HG03045 (cell line): ENCODE data around the gene TMEM37.

Experiments used
- ATAC-seq: cut with Tn5 transposase; IDR thresholded peaks from one replicate; pipeline ENCODE4 v1.9.1; 2021; ENCODE audit warnings: mild to moderate bottlenecking, moderate library complexity; ENCODE audit not compliant: unreplicated experiment

The TMEM37 gene

GRCh38 chr2:119449521-119449920, 17.9 kb downstream of the TMEM37 start:
- ATAC-seq, result no peak

- no peak for ATAC-seq
Observed at GRCh38 chr2:119451336-119452050, 19.8 kb downstream of the TMEM37 start.

GRCh38 chr2:119453972-119454593, 22.4 kb downstream of the TMEM37 start:
- no peak for ATAC-seq

- ATAC-seq, result no peak
Observed at GRCh38 chr2:119455066-119455718, 23.5 kb downstream of the TMEM37 start.

GRCh38 chr2:119460076-119460475, 28.4 kb downstream of the TMEM37 start:
- no peak for ATAC-seq

- no peak for ATAC-seq
Observed at GRCh38 chr2:119461811-119462210, 30.2 kb downstream of the TMEM37 start.

- no peak for ATAC-seq
Observed at GRCh38 chr2:119462574-119462973, 30.9 kb downstream of the TMEM37 start.

GRCh38 chr2:119463136-119463535, 31.5 kb downstream of the TMEM37 start:
- ATAC-seq, result no peak

GRCh38 chr2:119463990-119464389, 32.3 kb downstream of the TMEM37 start:
- ATAC-seq, result no peak

GRCh38 chr2:119464981-119465380, 33.3 kb downstream of the TMEM37 start:
- ATAC-seq, result no peak

GRCh38 chr2:119465687-119466086, 34.0 kb downstream of the TMEM37 start:
- ATAC-seq, result no peak

- no peak for ATAC-seq
Observed at GRCh38 chr2:119466373-119466772, 34.7 kb downstream of the TMEM37 start.

- no peak for ATAC-seq
Observed at GRCh38 chr2:119468154-119468955, 36.7 kb downstream of the TMEM37 start.

- ATAC-seq, result no peak
Observed at GRCh38 chr2:119469131-119469530, 37.5 kb downstream of the TMEM37 start.

- ATAC-seq, result no peak
Observed at GRCh38 chr2:119469661-119470297, 38.1 kb downstream of the TMEM37 start.

- ATAC-seq, result no peak
Observed at GRCh38 chr2:119472749-119473148, 41.1 kb downstream of the TMEM37 start.

- ATAC-seq, result no peak
Observed at GRCh38 chr2:119473621-119474370, 42.1 kb downstream of the TMEM37 start.

GRCh38 chr2:119474371-119475224, 42.9 kb downstream of the TMEM37 start:
- no peak for ATAC-seq

- no peak for ATAC-seq
Observed at GRCh38 chr2:119475225-119475856, 43.7 kb downstream of the TMEM37 start.
